ENCODE measurements around the gene FBXL20. TPM values are rescaled to one million over a fixed set of nuclear protein-coding genes. Genes with fewer than 3 reads are reported as not detected.

The FBXL20 gene
- total and polyA plus RNA-seq, 9 of the 15 experiments (the other 6 are each of a cell fraction or from before 2014, with no cell fraction given), result 1.8 to 15.1 (median 5.6) TPM

GRCh38 chr17:39335704-39336223 lies 65.7 kb downstream of the FBXL20 start (continued):
- TF ChIP-seq ZZZ3 (IDR thresholded peaks at IDR 0.05) (no peak), NR2C1 (IDR thresholded peaks at IDR 0.05) (no peak), NR2C1 (tag; IDR thresholded peaks at IDR 0.05) (no peak), MLX (CRISPR knock-in tag; conservative IDR thresholded peaks at IDR 0.05) (no peak), MTA3 (IDR thresholded peaks at IDR 0.05; ENCODE audit: borderline replicate concordance) (0 out of 2 replicates have a peak, but pooled peaks have one; percentile 34), ARID1B (IDR thresholded peaks at IDR 0.05) (no peak), ZNF316 (IDR thresholded peaks at IDR 0.05) (no peak), TCFL5 (CRISPR knock-in tag; conservative IDR thresholded peaks at IDR 0.05) (no peak), LARP7 (IDR thresholded peaks at IDR 0.05) (no peak), HCFC1 (IDR thresholded peaks at IDR 0.05; ENCODE audit: low read depth, low read length) (no peak), GATAD2A (IDR thresholded peaks at IDR 0.05) (0 out of 2 replicates have a peak, but pooled peaks have one; percentile 48), GMEB1 (CRISPR knock-in tag; IDR thresholded peaks at IDR 0.05) (no peak), SMC3 (conservative IDR thresholded peaks at IDR 0.05; ENCODE audit: insufficient read depth, low read depth, low read length) (no peak), ARHGAP35 (IDR thresholded peaks at IDR 0.05; ENCODE audit: partially characterized antibody) (no peak), TAF15 (IDR thresholded peaks at IDR 0.05; ENCODE audit: low read depth, low read length) (no peak), ZNF12 (CRISPR knock-in tag; IDR thresholded peaks at IDR 0.05) (no peak), TRIM28 (IDR thresholded peaks at IDR 0.05) (no peak), ZNF583 (CRISPR knock-in tag; IDR thresholded peaks at IDR 0.05) (no peak; the same call in 1 of the 2 replicates), ZNF431 (CRISPR knock-in tag; IDR thresholded peaks at IDR 0.05) (no peak), ZNF76 (CRISPR knock-in tag; IDR thresholded peaks at IDR 0.05; ENCODE audit: borderline replicate concordance) (no peak), CLOCK (CRISPR knock-in tag; IDR thresholded peaks at IDR 0.05; ENCODE audit: borderline replicate concordance) (no peak), CHAMP1 (IDR thresholded peaks at IDR 0.05) (no peak), RFX1 (IDR thresholded peaks at IDR 0.05) (no peak), ELF1 (tag; IDR thresholded peaks at IDR 0.05) (no peak), NFE2 (IDR thresholded peaks at IDR 0.05; ENCODE audit: low read depth) (no peak), ZNF551 (CRISPR knock-in tag; IDR thresholded peaks at IDR 0.05) (no peak)
